ENCODE results near the gene MXD1.
"Not testable (repeated sequence)": the region's sequence is repeated elsewhere in the genome, so short reads cannot be mapped to it uniquely, and the experiment has no call there.

Gene MXD1

GRCh38 chr2:69933839-69934613 is 19.1 kb downstream of the MXD1 start:
- DNase-seq, result peak; percentile 88

GRCh38 chr2:69934614-69934908 is 19.7 kb downstream of the MXD1 start:
- no peak for DNase-seq

GRCh38 chr2:69935011-69935410 is 20.1 kb downstream of the MXD1 start:
- DNase-seq, result no peak

GRCh38 chr2:69936906-69937305 is 22.0 kb downstream of the MXD1 start:
- DNase-seq, result peak; percentile 55

- no peak for DNase-seq
These were observed 23.1 kb downstream of the MXD1 start for GRCh38 chr2:69937968-69938367.

GRCh38 chr2:69939722-69940121 is 24.8 kb downstream of the MXD1 start:
- DNase-seq, result no peak

GRCh38 chr2:69940691-69941090 is 25.8 kb downstream of the MXD1 start:
- DNase-seq, result no peak

- DNase-seq, result no peak
These were observed 28.3 kb downstream of the MXD1 start for GRCh38 chr2:69943000-69943842.

- no peak for DNase-seq
These were observed 29.1 kb downstream of the MXD1 start for GRCh38 chr2:69943843-69944525.

- no peak for DNase-seq
These were observed 29.8 kb downstream of the MXD1 start for GRCh38 chr2:69944756-69945155.

- no peak for DNase-seq
These were observed 30.5 kb downstream of the MXD1 start for GRCh38 chr2:69945441-69945840.

- DNase-seq, result no peak
These were observed 31.0 kb downstream of the MXD1 start for GRCh38 chr2:69945941-69946340.

- peak; percentile 41 for DNase-seq
These were observed 31.7 kb downstream of the MXD1 start for GRCh38 chr2:69946351-69947324.

- DNase-seq, result no peak
These were observed 32.5 kb downstream of the MXD1 start for GRCh38 chr2:69947325-69947931.

- peak; percentile 16 for DNase-seq
These were observed 33.4 kb downstream of the MXD1 start for GRCh38 chr2:69948032-69948962.

GRCh38 chr2:69948963-69949645 is 34.2 kb downstream of the MXD1 start:
- no peak for DNase-seq

- DNase-seq, result peak; percentile 21
These were observed 35.3 kb downstream of the MXD1 start for GRCh38 chr2:69950241-69950640.

- not testable (repeated sequence) for DNase-seq
These were observed 35.8 kb downstream of the MXD1 start for GRCh38 chr2:69950671-69951070.

GRCh38 chr2:69952336-69953115 is 37.6 kb downstream of the MXD1 start:
- DNase-seq, result no peak
